Measurements from ENCODE around the gene PPM1G.
"Not testable (repeated sequence)": the region's sequence is repeated elsewhere in the genome, so short reads cannot be mapped to it uniquely, and the experiment has no call there.

PPM1G gene

GRCh38 chr2:27375513-27376099 is 33.8 kb downstream of the PPM1G start:
- DNase-seq = no peak

- no peak for DNase-seq
Measured at GRCh38 chr2:27373567-27373966, 35.8 kb downstream of the PPM1G start.

- DNase-seq = no peak
Measured at GRCh38 chr2:27372937-27373336, 36.5 kb downstream of the PPM1G start.

- DNase-seq = peak; percentile 53
Measured at GRCh38 chr2:27370816-27371620, 38.4 kb downstream of the PPM1G start.

- DNase-seq = peak; percentile 99
Measured at GRCh38 chr2:27370026-27370815, 39.2 kb downstream of the PPM1G start, which contains the start of the genes EIF2B4 and SNX17. EIF2B4 (minus strand) TSS chr2:27370338; CDS start chr2:27370314, 24 bp downstream. SNX17 (plus strand) TSS chr2:27370616; CDS start chr2:27370744, 128 bp downstream.

- DNase-seq = no peak
Measured at GRCh38 chr2:27369471-27370025, 39.8 kb downstream of the PPM1G start.

- no peak for DNase-seq
Measured at GRCh38 chr2:27363933-27364332, 45.5 kb downstream of the PPM1G start.

- no peak for DNase-seq
Measured at GRCh38 chr2:27362678-27363420, 46.5 kb downstream of the PPM1G start.

- DNase-seq = peak; percentile 94
Measured at GRCh38 chr2:27356382-27357181, 52.8 kb downstream of the PPM1G start, which contains the start of gene GTF3C2. GTF3C2 (minus strand) TSS chr2:27356764; CDS start chr2:27343554, 13,210 bp downstream.

GRCh38 chr2:27356056-27356381 is 53.4 kb downstream of the PPM1G start:
- DNase-seq = no peak

- DNase-seq = no peak
Measured at GRCh38 chr2:27354597-27354927, 54.8 kb downstream of the PPM1G start.

GRCh38 chr2:27353762-27354596 is 55.4 kb downstream of the PPM1G start:
- DNase-seq = no peak

GRCh38 chr2:27353386-27353761 is 56.0 kb downstream of the PPM1G start:
- not testable (repeated sequence) for DNase-seq

GRCh38 chr2:27351802-27352598 is 57.4 kb downstream of the PPM1G start:
- no peak for DNase-seq

GRCh38 chr2:27350106-27350693 is 59.2 kb downstream of the PPM1G start:
- no peak for DNase-seq

GRCh38 chr2:27347641-27348040 is 61.8 kb downstream of the PPM1G start:
- no peak for DNase-seq

GRCh38 chr2:27336173-27336572 is 73.2 kb downstream of the PPM1G start:
- DNase-seq = no peak

- DNase-seq = no peak
Measured at GRCh38 chr2:27335311-27335710, 74.1 kb downstream of the PPM1G start.
